ENCODE results near the gene NUDCD3.

Gene NUDCD3

DNA sequence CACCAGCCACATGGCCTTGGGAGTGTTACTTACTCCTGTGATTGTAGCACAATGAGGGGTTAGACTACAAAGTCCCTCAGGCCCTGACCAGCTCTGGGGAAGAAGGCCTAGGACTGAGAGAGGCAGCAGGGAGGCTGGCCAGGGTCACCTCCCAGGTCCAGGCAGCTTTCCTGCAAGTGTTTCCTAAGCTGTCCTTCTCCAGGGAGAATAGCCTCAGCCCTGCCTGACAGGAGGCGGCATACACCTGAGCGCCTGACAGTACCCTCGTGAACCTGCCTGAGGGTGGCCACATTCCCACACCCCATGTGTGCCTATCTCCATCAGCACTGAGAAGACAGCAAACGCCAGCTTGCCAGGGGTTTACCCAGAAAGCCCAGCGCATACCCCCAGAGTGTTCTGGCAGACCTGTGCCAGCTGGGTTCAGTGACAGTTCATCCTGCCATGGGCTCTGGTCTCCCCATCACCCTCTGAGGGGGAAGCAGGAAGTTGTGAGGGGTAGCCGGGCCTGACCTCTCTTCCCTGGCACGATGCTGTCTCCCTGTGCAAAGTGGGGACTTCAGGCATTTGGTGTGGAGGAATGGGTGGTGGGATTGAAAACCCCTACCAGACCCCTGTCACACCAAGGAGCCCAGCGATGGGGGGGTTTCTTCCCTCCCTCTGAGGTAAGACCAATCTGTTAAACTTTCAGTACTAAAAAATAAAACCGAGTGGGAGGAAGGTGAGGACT, 108.8 kb downstream of the NUDCD3 start:
- no peak for FAIRE-seq

DNA sequence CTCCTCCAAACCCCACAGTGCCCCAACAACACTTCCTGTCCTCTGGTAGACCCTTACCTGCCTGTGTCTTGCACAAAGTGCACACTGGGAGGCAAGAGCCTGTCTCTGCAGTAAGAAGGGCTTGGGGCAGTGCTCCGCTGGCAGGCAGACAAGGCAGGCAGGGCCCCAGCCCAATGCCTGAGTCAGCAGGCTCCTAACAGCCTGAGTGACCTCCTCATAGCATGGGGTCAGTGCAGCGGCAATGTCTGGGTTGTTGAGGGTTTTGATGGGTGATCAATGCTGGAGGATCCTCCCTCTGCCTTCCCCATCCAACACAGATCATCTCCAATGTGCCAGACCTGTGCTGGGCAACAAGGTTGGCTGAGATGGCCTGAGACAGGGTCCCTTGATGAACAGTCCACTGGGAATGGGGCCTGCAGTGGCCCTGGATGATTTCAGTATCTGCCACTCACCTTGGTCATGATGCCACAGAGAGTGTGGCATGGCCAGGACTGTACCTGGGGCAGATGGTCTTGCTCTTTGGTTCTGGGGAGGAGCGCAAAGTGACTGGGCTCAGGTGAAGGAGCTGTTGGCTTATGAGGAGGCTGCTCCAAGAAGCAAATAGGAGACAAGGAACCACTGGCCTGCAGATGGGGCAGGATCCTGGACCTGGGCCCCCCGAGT, 109.5 kb downstream of the NUDCD3 start:
- FAIRE-seq, result no peak

DNA sequence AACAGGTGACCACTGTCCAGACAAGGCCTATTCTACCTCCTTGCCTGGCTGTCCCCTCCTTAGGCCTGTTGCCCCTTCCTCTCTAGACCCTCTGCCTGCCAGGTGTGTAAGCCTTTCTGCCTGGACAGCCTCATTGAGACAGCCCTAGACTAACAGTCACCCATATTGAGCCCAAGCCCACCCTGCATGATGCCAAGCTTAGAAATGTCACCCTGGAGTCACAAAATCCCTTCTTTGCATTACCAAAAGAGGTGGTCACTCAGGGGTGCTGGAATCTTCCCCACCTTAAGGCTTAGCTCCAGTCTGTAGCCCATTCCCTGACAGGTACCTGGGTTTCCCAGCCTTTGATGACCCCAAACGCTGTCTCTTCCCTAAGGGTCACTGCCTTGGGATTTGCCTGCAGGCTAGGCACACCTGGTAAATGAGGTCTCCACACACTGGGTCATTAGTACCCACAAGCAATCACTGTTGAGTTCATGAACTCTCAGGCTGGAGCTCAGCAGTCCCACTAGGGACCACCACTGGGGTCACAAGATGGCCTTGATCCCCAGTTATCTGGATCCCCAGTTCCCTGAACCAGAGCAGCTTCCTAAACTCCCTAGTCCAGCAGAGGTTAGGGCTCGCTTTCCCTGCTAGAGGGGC, 110.1 kb downstream of the NUDCD3 start:
- FAIRE-seq, result no peak

DNA sequence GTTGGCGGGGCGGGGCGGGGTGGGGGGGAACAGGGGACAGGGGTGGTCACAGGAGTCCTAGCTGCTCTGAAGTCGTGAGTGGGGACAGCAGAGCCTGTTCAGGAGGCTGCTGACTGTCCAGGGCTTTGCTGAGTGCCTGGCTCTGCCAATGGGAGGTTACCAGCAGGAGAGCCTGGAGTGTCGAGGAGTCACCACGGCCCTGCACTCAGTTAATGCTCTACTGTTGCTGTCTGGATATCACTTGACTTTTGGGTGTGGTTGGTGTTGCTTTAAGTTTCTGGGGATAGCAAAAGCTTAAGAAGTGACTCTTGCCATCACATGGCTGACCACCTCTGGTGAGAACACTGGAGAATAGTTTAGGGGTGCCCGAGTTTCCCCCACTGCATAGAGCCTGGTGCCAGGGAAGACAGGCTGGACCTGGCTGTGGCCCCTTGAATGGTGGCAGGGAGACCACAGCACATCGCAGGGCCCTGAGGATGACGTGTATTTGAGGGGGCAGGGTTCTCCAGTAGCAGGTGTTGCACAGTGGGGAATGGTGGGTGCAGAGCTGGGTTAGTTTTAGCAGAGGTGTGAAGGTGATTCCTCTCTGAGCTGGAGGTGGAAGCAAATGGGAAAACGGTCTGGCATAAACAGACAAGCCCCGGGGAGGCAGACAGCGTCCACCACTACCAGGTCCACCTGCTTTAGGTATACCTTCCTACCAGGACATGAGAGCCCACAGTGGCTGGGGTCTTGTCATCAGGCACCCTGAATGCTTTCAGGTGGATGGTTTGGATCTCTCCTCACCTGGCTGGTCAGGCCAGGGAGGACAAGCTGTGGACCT, 110.9 kb downstream of the NUDCD3 start:
- no peak for FAIRE-seq

DNA sequence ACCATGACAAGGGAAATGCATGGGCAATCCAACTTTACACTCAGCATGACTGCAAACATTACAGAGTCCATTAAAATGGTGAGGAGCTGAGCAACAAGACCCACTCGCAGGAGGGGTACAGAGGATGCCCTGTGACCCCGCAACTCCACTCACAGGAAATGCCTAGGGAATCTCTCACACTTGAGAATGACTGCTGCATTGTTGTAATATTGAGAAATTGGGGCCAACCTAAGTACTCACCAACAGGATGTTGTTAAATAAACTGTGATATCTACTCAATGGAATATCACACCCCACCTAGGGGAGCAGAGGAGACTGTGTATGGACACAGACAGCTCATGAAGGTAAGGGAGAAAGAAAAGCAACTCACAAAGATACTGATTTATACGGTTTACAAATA, 111.7 kb downstream of the NUDCD3 start:
- no peak for FAIRE-seq

DNA sequence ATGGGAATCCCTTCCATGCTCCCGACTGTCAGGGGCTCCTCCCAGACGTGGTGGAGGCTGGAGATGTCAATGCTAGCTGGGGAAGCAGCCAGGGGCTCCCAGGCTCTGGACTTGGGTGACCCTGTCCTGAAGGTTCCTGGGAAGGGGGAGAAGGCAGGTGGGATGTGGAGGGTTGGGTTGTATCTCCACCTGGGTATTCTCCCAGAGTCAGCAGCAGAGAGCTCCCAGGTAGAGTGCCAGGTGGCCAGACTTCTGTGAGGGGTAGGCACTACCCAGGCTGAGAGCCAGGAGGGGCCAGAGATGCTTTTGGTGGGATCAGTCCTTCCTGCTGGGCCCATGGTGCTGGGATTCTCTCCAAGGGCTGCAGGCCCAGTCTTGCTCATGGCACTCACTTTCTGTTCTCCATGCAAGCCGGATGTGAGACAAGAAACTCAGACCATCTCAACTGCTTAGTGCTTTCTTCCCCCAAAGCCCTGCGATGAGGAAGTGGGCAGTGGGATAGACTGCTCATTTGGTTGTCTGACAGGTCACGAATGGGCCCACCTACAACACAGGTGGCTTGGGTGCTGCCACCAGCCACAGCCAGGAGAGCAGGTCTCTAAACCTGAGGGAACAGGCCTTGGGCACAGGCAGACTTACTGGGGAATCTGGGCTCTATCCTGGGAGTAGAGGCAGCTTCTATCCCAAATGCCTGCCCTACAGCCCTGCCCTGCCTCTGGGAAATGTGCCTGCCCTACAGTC, 112.6 kb downstream of the NUDCD3 start:
- FAIRE-seq, result no peak

DNA sequence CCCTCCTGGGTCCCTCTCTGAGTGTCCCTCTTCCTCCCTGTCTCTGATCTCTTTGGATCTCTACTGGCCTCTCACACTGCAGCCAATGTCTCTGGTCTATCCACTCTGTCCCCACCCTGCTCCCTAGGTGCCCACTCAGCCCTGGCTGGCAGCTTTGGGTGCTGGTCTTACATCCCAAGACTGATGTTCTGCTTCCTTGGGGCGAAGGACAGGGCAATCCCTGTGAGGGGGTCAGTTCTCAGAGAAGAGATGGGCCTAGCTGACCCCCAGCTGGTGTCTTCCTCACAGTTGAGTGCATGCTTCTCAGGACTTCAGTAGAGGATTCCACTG, 113.4 kb downstream of the NUDCD3 start:
- no peak for FAIRE-seq

DNA sequence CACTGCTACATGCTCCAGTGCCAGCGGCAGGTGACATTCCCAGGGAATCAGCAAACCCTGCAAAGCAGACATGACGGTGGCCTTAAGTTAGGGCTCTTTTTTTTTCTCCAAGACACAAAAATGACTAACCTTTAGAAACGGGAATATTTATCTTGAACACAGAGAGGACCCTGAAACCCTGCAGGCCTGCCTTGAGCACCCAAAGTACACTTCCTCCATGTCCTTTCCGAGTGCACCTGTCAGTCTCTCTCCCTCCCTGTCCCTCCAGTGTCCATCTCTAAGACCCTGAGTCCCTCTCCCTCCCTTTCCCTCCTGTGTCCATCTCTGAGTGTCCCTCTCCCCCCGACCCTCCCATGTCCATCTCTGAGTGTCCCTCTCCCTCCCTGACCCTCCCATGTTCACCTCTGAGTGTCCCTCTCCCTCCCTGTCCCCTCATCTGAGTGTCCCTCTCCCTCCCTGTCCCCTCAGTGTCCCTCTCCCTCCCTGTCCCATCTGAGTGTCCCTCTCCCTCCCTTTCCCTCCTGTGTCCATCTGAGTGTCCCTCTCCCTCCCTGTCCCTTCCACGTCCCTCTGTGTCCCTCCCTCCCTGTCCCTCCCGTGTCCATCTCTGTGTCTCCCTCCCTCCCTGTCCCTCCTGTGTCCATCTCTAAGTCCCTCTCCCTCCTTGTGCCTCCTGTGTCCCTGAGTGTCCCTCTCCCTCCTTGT, 113.9 kb downstream of the NUDCD3 start:
- FAIRE-seq, result no peak

DNA sequence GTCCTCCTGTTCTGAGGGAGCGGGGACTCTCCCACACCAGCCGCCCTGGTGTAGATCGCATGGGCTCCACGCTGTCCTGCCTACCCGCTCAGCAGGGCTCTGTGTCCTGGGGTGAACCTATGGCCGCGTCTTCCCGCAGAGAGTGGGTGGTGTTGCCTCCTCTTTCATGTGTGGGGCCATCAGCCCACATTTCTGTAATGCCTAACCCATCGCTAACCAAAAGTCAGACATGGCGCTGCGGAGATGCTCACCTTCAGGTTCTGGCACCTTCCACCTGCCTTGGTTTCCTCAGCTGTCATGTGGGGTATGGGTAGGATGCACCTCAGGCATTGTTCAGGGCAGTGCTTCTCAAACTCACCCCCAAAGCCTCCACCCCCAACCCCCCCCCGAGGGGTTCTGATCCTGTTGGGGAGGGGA, 114.5 kb downstream of the NUDCD3 start:
- FAIRE-seq, result no peak

DNA sequence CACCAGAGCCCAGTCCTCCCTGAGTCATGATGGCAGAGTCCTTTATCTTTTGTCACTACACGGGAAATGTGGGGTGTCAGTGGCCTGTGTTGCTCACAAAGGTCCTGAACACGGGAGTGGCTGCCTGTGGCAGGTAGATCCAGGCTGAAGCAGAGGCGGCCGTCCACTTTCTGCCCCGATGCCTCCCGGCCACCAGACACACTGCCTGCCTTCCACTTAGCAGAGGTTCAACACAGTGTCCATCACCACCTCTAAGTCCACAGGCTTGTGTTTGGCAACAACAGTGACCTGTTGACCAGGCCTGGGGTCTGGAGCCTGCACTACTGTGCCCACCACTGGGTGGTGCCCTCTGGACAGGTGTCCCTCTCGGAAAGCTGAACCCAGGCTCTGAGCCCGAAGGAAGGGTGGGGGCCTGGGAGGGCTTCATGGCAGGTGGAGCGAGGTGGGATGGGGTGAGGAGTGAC, 115.2 kb downstream of the NUDCD3 start:
- FAIRE-seq, result no peak

DNA sequence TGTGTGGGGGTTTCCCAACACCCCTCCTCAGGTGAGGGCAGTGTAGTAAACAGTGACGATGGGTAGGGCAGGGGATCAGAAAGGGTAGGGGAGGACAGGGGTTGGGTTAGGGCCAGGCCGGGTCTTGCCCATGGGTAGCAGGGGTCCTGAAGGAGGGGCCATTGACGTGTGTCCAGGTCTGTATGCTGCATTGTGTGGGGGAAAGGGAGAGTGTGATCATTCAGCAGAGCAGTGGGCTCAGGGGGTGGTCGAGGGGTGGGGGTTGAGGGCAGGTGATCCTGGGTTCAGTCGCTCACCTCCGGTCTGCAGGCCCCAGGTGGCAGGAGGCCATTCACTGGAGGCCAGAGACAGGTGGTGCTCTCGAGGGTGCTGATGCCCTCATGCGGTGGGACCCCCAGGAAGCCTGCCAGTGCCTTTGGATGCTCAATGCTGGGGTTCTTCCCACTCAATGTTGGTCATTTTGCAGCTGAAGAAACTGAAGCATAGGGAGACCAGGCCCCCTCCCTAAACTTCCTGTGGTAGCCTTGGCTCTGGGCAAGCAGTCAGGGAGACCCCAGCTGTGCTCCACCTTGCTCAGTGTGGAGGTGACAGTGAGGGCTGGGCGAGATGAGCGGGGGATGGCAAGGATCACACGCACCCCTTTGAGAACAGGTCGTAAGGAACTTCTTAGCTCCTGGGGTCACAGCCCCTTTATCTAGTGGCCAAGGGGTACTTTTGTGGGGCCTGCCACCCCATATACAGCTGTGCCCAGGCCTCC, 116.3 kb downstream of the NUDCD3 start:
- no peak for FAIRE-seq

DNA sequence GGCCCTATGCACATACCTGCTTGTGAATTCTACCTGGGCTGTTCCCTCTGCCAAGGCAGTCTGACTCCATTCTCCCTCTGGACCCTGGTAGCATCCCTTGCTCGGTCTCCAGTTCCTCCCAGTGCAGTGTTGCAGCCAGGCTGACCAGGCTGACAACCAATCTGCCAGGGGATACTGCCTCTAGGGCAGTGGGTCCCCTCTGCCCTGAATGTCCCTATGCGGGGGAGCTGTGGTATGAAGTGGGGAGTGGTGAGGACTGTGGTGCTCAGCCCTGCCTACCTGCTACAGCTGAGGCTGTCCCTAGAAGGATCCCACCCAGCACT, 117.1 kb downstream of the NUDCD3 start:
- no peak for FAIRE-seq

DNA sequence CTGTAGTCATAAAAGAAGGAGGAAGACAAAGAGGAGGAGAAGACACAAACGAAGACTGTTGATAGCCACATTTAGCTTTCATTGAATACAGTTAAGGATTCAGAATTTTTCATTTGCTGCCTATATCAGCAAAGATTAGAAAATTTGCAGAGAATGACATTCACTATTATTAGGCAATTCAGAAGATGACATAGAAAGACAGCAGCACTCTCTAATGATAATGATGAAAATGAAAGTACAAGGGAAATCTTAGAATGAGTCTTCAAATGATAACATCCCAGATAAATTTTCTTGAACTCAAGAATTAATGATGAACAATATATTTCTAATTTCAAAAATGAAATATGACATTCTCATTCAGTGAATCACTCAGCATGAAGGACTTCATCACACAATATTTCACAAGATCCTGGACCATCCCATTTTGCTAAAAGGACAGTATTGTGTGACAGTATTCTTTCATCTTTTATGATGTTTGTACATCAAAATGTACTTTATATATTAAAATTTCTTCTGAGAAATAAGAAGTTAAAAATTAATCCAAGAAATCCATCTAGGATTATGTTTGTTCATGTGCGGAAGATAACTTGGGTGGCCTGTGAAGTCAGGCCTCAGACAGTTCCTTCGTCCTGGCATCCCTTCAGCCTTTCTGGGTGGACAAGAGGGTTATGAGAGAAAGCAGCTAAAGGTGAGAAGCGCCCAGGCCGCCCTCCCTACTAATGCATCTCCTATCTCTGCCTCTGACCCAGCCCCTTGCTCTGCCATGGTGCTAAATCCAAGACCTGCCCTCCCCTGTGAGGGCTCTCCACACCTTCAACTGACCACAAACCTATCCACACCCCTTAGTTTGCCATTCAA, 117.7 kb downstream of the NUDCD3 start:
- no peak for FAIRE-seq

DNA sequence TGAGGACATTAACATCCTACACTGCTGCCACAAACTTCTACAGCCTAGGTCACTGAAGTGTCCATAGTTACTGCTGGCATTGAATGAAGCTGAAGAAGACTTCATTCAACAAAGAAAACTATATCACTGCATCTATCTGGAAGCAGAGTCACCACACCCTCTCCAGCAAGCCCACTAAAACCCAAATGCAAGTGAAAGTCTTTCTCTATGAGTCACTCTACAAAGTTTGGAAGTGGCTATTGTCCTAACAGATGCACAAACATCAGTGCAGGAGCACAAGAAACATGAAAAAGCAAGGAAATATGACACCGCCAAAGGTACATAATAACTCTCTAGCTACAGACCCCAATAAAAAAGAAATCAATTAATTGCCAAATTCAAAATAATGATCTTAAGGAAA, 121.6 kb downstream of the NUDCD3 start:
- FAIRE-seq, result no peak

DNA sequence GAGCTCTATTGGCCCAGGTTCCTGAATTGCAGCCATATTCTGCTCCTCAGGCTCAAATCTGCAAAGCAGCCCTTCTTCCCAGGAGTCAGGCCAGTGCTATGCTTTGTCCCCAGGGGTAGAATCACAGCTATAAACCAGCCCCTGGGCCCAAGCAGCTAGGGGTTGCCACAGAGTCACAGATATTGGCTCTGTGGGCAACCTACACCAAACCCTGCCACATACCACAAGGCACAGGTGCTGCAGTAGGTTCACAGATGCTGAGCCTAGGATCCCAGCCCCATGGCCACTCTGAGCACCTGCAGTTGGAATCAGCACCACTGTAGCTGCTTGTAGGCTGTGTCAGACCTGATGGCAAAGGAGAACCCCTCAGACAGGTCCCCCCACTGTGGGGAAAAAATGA, 122.0 kb downstream of the NUDCD3 start:
- FAIRE-seq, result no peak

DNA sequence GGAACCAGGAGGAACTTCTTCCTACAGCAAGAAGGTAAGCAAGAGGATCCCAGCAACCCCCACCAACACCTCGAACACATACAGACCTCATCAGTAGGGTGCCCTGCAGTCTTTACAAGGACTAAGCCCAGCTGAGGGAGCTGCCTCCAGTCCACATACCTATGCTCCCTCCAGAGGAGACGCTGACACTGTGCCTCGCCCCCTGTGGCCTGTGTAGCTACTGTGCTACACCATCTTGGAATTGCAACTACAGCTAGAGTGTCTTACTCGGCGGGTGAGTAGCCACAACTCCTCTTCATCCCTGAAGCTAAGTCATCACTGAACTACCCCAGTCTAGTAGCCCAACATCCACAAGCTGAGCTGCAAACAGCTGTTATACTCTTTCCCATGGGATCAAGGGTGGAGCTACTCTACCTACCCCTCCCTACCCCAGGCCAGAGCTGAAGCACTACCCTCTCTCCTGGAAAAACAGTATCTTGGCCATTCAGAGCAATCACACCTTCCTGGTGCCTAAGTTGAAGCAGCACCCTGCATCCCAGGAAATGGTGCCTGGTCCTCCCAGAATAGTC, 122.9 kb downstream of the NUDCD3 start:
- no peak for FAIRE-seq

DNA sequence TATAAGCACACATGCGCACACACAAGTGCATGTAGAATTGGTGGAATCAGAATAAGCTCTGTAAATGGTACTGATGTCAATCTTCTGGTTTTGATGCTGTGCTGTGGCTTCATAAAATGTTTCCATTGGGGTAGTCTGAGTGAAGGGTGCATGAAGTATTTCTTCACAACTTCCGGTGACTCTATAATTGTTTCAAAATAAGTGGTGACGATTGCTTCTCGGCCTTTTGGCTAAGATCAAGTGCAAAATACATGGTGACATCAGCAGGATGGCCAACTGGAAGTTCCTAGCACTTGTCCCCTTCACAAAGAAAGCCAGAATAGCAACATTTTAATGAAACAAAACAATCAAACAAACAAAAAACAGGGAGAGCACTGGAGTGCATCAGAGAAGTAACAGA, 123.5 kb downstream of the NUDCD3 start:
- no peak for FAIRE-seq

DNA sequence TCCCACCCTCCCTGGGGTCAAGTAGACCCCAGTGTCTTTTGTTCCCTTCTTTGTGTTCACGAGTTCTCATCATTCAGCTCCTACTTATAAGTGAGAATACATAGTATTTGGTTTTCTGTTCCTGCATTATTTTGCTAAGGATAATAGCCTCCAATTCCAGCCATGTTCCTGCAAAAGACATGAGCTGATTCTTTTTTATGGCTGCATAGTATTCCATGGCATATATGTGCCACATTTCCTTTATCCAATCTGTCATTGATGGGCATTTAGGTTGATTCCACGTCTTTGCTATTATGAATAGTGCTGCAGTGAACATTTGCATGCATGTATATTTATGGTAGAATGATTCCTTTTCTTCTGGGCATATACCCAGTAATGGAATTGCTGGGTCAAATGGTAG, 136.8 kb downstream of the NUDCD3 start:
- no peak for FAIRE-seq

DNA sequence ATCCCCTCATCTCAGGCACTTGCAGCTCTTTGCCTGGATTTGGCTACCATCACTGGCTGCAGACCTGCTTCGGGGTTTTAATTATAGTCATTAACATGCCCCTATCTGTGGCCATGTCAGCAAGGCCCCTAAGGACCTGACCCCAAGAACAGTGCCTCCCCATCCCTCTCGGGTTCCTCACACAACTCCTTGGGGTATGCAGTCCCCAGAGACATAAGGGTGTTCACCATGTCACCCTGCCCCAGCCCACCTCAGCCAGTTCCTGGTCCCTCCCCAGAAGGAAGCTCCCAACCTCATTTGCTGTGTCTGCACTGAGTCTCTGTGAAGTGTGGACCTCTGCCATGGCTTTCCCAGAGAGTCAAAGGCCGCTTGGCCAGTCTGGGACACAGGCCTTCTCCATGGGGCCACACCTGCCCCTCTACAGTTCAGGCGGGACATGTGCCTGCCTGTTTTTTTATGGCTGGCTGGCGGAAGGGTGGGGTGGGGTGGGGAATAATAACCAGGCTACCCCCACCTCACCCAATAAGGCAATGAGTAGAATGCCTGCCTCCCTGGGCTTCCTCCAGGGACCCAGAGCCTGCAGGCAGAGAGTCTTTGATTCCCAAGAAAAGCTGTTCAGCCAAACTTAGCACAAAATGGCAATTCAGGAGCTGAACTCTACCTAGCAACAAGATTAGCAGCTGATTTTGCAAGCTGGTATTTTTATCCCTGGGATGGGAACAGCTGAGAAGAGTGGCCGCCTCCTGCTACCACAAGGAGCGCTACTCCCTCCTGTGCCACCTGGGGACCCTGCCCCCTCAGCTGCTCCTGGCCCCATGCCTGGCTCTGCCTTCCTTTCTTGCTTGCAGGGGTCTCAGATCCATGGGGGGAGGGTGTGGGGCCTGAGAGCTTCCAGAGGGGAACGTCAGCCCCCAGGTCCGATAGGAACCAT, 141.3 kb downstream of the NUDCD3 start:
- FAIRE-seq, result no peak

Measured in colon (tissue), 2 donors.